Myocyte (in vitro differentiated cells): ENCODE results near the gene SNTN. TPM values are rescaled to one million over a fixed set of nuclear protein-coding genes. Genes with fewer than 3 reads are reported as not detected.
"Not testable (repeated sequence)": the region's sequence is repeated elsewhere in the genome, so short reads cannot be mapped to it uniquely, and the experiment has no call there.

Source experiments
- DNase-seq: peaks from one replicate; pipeline ENCODE4 v3.0.0-alpha.2; 2012; ENCODE audit warnings: low read depth
- polyA plus RNA-seq: library from polyadenylated mRNA; unstranded; fragments of >200 nt; gene quantifications from one replicate; pipeline ENCODE4 v1.2.1, GENCODE V29; 2012; ENCODE audit warnings: missing spikeins
- total RNA-seq: library from RNA; depleted of rRNA; stranded (reverse); fragments of >200 nt; gene quantifications from 2 replicates; pipeline ENCODE4 v1.2.3, GENCODE V29; 2014

The SNTN gene
- not detected in 2 replicates for total RNA-seq
- not detected for polyA plus RNA-seq

- DNase-seq: no peak
These were observed at the start of gene SNTN for GRCh38 chr3:63652066-63652725. SNTN (plus strand) TSS chr3:63652675; CDS start chr3:63652688, 13 bp downstream.

GRCh38 chr3:63607716-63608115, 44.8 kb upstream of the SNTN start:
- DNase-seq: no peak

- DNase-seq: no peak
These were observed 43.1 kb upstream of the SNTN start for GRCh38 chr3:63609408-63609807.

GRCh38 chr3:63609834-63610233, 42.6 kb upstream of the SNTN start:
- no peak for DNase-seq

- peak; percentile 3 for DNase-seq
These were observed 41.1 kb upstream of the SNTN start for GRCh38 chr3:63611382-63611781.

GRCh38 chr3:63613561-63613960, 38.9 kb upstream of the SNTN start:
- no peak for DNase-seq

- no peak for DNase-seq
These were observed 35.1 kb upstream of the SNTN start for GRCh38 chr3:63617391-63617790.

GRCh38 chr3:63624941-63625560, 27.4 kb upstream of the SNTN start:
- peak; percentile 55 for DNase-seq

GRCh38 chr3:63631670-63632069, 20.8 kb upstream of the SNTN start:
- no peak for DNase-seq

- no peak for DNase-seq
These were observed 17.3 kb upstream of the SNTN start for GRCh38 chr3:63635186-63635585.

- DNase-seq: no peak
These were observed 12.7 kb upstream of the SNTN start for GRCh38 chr3:63639806-63640205.

GRCh38 chr3:63642488-63642887, 10.0 kb upstream of the SNTN start:
- no peak for DNase-seq

- DNase-seq: no peak
These were observed 8.2 kb upstream of the SNTN start for GRCh38 chr3:63644212-63644797.

GRCh38 chr3:63644928-63645781, 7.3 kb upstream of the SNTN start:
- not testable (repeated sequence) for DNase-seq

GRCh38 chr3:63654211-63654610, 1.7 kb downstream of the SNTN start:
- DNase-seq: no peak

GRCh38 chr3:63654931-63655330, 2.5 kb downstream of the SNTN start:
- no peak for DNase-seq

GRCh38 chr3:63655519-63655918, 3.0 kb downstream of the SNTN start:
- no peak for DNase-seq

GRCh38 chr3:63656786-63657185, 4.3 kb downstream of the SNTN start:
- DNase-seq: no peak

- DNase-seq: no peak
These were observed 8.8 kb downstream of the SNTN start for GRCh38 chr3:63661242-63661641.

GRCh38 chr3:63662011-63662410, 9.5 kb downstream of the SNTN start:
- no peak for DNase-seq

GRCh38 chr3:63662500-63662899, 10.0 kb downstream of the SNTN start:
- no peak for DNase-seq

GRCh38 chr3:63670544-63670943, 18.1 kb downstream of the SNTN start:
- no peak for DNase-seq
